HCT116 (cell line): Measurements from ENCODE around the gene FBN1.

Source experiments
- EGR1 ChIP-seq: IDR thresholded peaks from 2 replicates; pipeline ENCODE4 v1.6.1; 2012; ENCODE audit warnings: low read depth
- EZH2 ChIP-seq: fragments of 200-600 bp; sonication (generic); IDR thresholded peaks from 2 replicates; pipeline ENCODE4 v1.6.1; 2017; ENCODE audit warnings: antibody characterized with exemption, mixed run types
- EZH2phosphoT487 ChIP-seq: fragments of 200-600 bp; IDR thresholded peaks from 2 replicates; pipeline ENCODE4 v1.6.1; 2018; ENCODE audit warnings: antibody characterized with exemption, borderline replicate concordance
- POLR2A ChIP-seq: IDR thresholded peaks from 2 replicates; pipeline ENCODE4 v1.7.0; 2011; ENCODE audit warnings: borderline replicate concordance; ENCODE audit not compliant: insufficient read depth, insufficient read length; ENCODE audit errors: extremely low read depth
- TF ChIP-seq, protein P1 (sequence below), 3 experiments: fragments of 200-600 bp in 1 of 3; sonication (generic) in 1 of 3; IDR thresholded peaks in 2 of 3; conservative IDR thresholded peaks in 1 of 3; 2 replicates each; pipeline ENCODE4 v1.5.1; 2012 to 2017; ENCODE audit warnings: low read depth in 2 of 3, low read length in 2 of 3, antibody characterized with exemption in 1 of 3, borderline replicate concordance in 1 of 3, control low read depth in 1 of 3, mild to moderate bottlenecking in 1 of 3, mixed read lengths in 1 of 3, mixed run types in 1 of 3, moderate library complexity in 1 of 3; ENCODE audit not compliant: insufficient read depth in 1 of 3

DNA sequence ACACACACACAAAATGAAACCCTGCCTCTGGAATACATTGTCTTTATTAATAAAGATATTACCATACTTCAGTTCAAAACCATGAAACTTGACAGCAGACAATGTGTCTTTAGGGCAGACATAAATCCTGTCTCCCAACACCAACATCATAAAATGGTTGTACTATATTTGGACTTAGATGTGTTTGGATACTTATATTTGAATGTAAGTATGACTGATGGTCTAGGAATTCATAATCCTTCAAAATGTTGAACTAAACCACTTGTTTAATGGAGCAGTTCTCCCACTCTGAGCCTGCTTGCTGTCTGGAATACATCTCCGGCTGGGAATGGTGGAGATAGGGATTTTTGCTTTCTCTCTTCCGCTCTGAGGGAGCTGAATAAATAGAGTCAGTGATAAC lies 10.6 kb downstream of the FBN1 start:
- TF ChIP-seq EZH2 = no peak
- TF ChIP-seq, protein P1, sequence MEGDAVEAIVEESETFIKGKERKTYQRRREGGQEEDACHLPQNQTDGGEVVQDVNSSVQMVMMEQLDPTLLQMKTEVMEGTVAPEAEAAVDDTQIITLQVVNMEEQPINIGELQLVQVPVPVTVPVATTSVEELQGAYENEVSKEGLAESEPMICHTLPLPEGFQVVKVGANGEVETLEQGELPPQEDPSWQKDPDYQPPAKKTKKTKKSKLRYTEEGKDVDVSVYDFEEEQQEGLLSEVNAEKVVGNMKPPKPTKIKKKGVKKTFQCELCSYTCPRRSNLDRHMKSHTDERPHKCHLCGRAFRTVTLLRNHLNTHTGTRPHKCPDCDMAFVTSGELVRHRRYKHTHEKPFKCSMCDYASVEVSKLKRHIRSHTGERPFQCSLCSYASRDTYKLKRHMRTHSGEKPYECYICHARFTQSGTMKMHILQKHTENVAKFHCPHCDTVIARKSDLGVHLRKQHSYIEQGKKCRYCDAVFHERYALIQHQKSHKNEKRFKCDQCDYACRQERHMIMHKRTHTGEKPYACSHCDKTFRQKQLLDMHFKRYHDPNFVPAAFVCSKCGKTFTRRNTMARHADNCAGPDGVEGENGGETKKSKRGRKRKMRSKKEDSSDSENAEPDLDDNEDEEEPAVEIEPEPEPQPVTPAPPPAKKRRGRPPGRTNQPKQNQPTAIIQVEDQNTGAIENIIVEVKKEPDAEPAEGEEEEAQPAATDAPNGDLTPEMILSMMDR (IDR thresholded peaks at IDR 0.05 in 2 of 3, conservative IDR thresholded peaks at IDR 0.05 in 1 of 3; ENCODE audit: borderline replicate concordance in 1 of 3, insufficient read depth in 1 of 3, low read depth in 2 of 3, low read length in 2 of 3) = no peak
- TF ChIP-seq EGR1 = no peak
- TF ChIP-seq EZH2phosphoT487 = no peak
- TF ChIP-seq POLR2A = no peak
